RWPE2 (cell line): ENCODE measurements around the gene SEMA5B.

Source experiments
- ATAC-seq: fragments of 200-7000 bp; cut with Tn5 transposase; 3 replicates; pipeline ENCODE4 v1.9.1; 2021; ENCODE audit warnings: low read depth
- DNase-seq: peaks from one replicate; pipeline ENCODE4 v3.0.0-alpha.2; 2020; ENCODE audit warnings: low spot score
- H3K27ac ChIP-seq: fragments of 450-650 bp; 2 replicates; pipeline ENCODE4 v1.5.1; 2017; ENCODE audit warnings: mild to moderate bottlenecking; ENCODE audit not compliant: poor library complexity, severe bottlenecking
- H3K27me3 ChIP-seq: fragments of 250-450 bp; sonication (Bioruptor Pico); 2 replicates; pipeline ENCODE4 v1.5.1; 2021; ENCODE audit warnings: mild to moderate bottlenecking, moderate library complexity; ENCODE audit not compliant: insufficient read depth, poor library complexity, severe bottlenecking
- H3K36me3 ChIP-seq: fragments of 250-450 bp; sonication (Bioruptor Pico); 2 replicates; pipeline ENCODE4 v1.5.1; 2020; ENCODE audit warnings: low read depth, mild to moderate bottlenecking, moderate library complexity
- H3K4me1 ChIP-seq: fragments of 250-450 bp; sonication (Bioruptor Pico); 2 replicates; pipeline ENCODE4 v1.5.1; 2021; ENCODE audit warnings: mild to moderate bottlenecking, moderate library complexity; ENCODE audit not compliant: insufficient read depth, poor library complexity, severe bottlenecking
- H3K4me3 ChIP-seq: fragments of 250-450 bp; sonication (Bioruptor Pico); 2 replicates; pipeline ENCODE4 v1.5.1; 2021; ENCODE audit warnings: mild to moderate bottlenecking, moderate library complexity; ENCODE audit not compliant: severe bottlenecking
- H3K9me3 ChIP-seq: fragments of 250-450 bp; sonication (Bioruptor Pico); 2 replicates; pipeline ENCODE4 v1.5.1; 2021; ENCODE audit warnings: mild to moderate bottlenecking, moderate library complexity; ENCODE audit not compliant: severe bottlenecking
- CTCF ChIP-seq: fragments of 450-650 bp; IDR thresholded peaks from one replicate; pipeline ENCODE4 v1.5.1; 2017; ENCODE audit warnings: mild to moderate bottlenecking, moderate library complexity; ENCODE audit not compliant: poor library complexity, severe bottlenecking

Gene SEMA5B

GRCh38 chr3:122936986-122937385, 90.6 kb downstream of the SEMA5B start:
- Histone ChIP-seq H3K9me3 (no peaks in the 10 kb centered on the region), H3K4me3 (no peak overlapping the region), H3K36me3 (no peaks in the 10 kb centered on the region), H3K4me1 (peaks cover 21% of the 10 kb centered on the region), H3K27ac (no peak overlapping the region), H3K27me3 (no peaks in the 10 kb centered on the region)
- DNase-seq, result no peak
- TF ChIP-seq CTCF, result no peak
- no peak for ATAC-seq

- Histone ChIP-seq H3K27me3 (no peaks in the 10 kb centered on the region), H3K4me1 (peaks cover 28% of the 10 kb centered on the region), H3K4me3 (no peak overlapping the region), H3K36me3 (no peaks in the 10 kb centered on the region), H3K9me3 (no peaks in the 10 kb centered on the region), H3K27ac (no peak overlapping the region)
- ATAC-seq (no peak), DNase-seq (no peak)
- no peak for TF ChIP-seq CTCF
These were observed 91.2 kb downstream of the SEMA5B start for GRCh38 chr3:122936335-122936734.

GRCh38 chr3:122934251-122934650, 93.3 kb downstream of the SEMA5B start:
- no peaks in the 10 kb centered on the region for H3K27me3 ChIP-seq
- peak; percentile 43 for ATAC-seq
- no peak for DNase-seq

GRCh38 chr3:122932251-122932967, 95.2 kb downstream of the SEMA5B start:
- Histone ChIP-seq H3K36me3 (no peaks in the 10 kb centered on the region), H3K9me3 (no peaks in the 10 kb centered on the region), H3K27me3 (no peaks in the 10 kb centered on the region), H3K4me3 (no peak overlapping the region), H3K4me1 (peaks cover 35% of the 10 kb centered on the region), H3K27ac (peak overlapping the region; percentile 91)
- ATAC-seq, result peak; percentile 69
- DNase-seq, result no peak
- no peak for TF ChIP-seq CTCF

More at GRCh38 chr3:122934251-122934650, 93.3 kb downstream of the SEMA5B start:
- peaks cover 35% of the 10 kb centered on the region for H3K4me1 ChIP-seq
- no peak for TF ChIP-seq CTCF
- no peaks in the 10 kb centered on the region for H3K9me3 ChIP-seq
- peak overlapping the region; percentile 91 for H3K27ac ChIP-seq
- no peaks in the 10 kb centered on the region for H3K36me3 ChIP-seq
- H3K4me3 ChIP-seq, result no peak overlapping the region

GRCh38 chr3:122931636-122932035, 95.9 kb downstream of the SEMA5B start:
- Histone ChIP-seq H3K4me3 (no peak overlapping the region), H3K4me1 (peaks cover 35% of the 10 kb centered on the region), H3K27ac (peak overlapping the region; percentile 91), H3K27me3 (no peaks in the 10 kb centered on the region), H3K36me3 (no peaks in the 10 kb centered on the region), H3K9me3 (no peaks in the 10 kb centered on the region)
- TF ChIP-seq CTCF, result no peak
- ATAC-seq (peak; percentile 78), DNase-seq (no peak)
